Fibroblast of skin of abdomen (primary cell): ENCODE data around the gene GPANK1. TPM values are rescaled to one million over a fixed set of nuclear protein-coding genes. Genes with fewer than 3 reads are reported as not detected.
"Not testable (repeated sequence)": the region's sequence is repeated elsewhere in the genome, so short reads cannot be mapped to it uniquely, and the experiment has no call there.

Experiments used
- DNase-seq: peaks from one replicate; pipeline ENCODE4 v3.0.0-alpha.2; 2013
- polyA plus RNA-seq, 2 experiments: library from polyadenylated mRNA; unstranded; fragments of 120-200 nt; gene quantifications; one replicate each; pipeline ENCODE4 v1.2.1, GENCODE V29; 2013; ENCODE audit not compliant: insufficient read length in 2 of 2

Gene GPANK1
- polyA plus RNA-seq (2013, experiment 1 of 2; ENCODE audit: insufficient read length), result 14.8 TPM
- polyA plus RNA-seq (2013, experiment 2 of 2; ENCODE audit: insufficient read length), result 14.8 TPM

GRCh38 chr6:31664790-31665500, at the start of gene GPANK1:
GPANK1 (minus strand) TSS chr6:31664997; CDS start chr6:31664478, 519 bp downstream.
- peak; percentile 94 for DNase-seq

GRCh38 chr6:31713991-31714684, 49.3 kb upstream of the GPANK1 start:
- no peak for DNase-seq

- DNase-seq, result no peak
These were observed 48.7 kb upstream of the GPANK1 start for GRCh38 chr6:31713465-31713864.

GRCh38 chr6:31712296-31712695, 47.5 kb upstream of the GPANK1 start:
- DNase-seq, result no peak

- DNase-seq, result no peak
These were observed 46.4 kb upstream of the GPANK1 start for GRCh38 chr6:31711233-31711632.

- no peak for DNase-seq
These were observed 45.9 kb upstream of the GPANK1 start for GRCh38 chr6:31710523-31711219.

- not testable (repeated sequence) for DNase-seq
These were observed 44.4 kb upstream of the GPANK1 start for GRCh38 chr6:31709157-31709556.

- no peak for DNase-seq
These were observed 43.4 kb upstream of the GPANK1 start for GRCh38 chr6:31708224-31708623.

GRCh38 chr6:31707701-31708100, 42.9 kb upstream of the GPANK1 start:
- DNase-seq, result no peak

- DNase-seq, result no peak
These were observed 41.8 kb upstream of the GPANK1 start, which contains the start of gene LY6G6F for GRCh38 chr6:31706599-31706998. LY6G6F (plus strand) TSS chr6:31706866; CDS start chr6:31706907, 41 bp downstream.

- DNase-seq, result no peak
These were observed 41.1 kb upstream of the GPANK1 start for GRCh38 chr6:31705931-31706330.

GRCh38 chr6:31702819-31703716, 38.3 kb upstream of the GPANK1 start, which contains the start of gene ABHD16A:
ABHD16A (minus strand) TSS chr6:31703324; CDS start chr6:31703281, 43 bp downstream.
- peak; percentile 99 for DNase-seq

- DNase-seq, result no peak
These were observed 37.6 kb upstream of the GPANK1 start for GRCh38 chr6:31702405-31702818.

GRCh38 chr6:31701666-31702404, 37.0 kb upstream of the GPANK1 start:
- DNase-seq, result no peak

- no peak for DNase-seq
These were observed 36.1 kb upstream of the GPANK1 start for GRCh38 chr6:31700740-31701401.

GRCh38 chr6:31697555-31697954, 32.8 kb upstream of the GPANK1 start:
- DNase-seq, result no peak

- DNase-seq, result no peak
These were observed 28.7 kb upstream of the GPANK1 start for GRCh38 chr6:31693535-31693934.

- DNase-seq, result no peak
These were observed 28.1 kb upstream of the GPANK1 start for GRCh38 chr6:31692886-31693285.

GRCh38 chr6:31692353-31692752, 27.6 kb upstream of the GPANK1 start:
- DNase-seq, result no peak

- no peak for DNase-seq
These were observed 26.8 kb upstream of the GPANK1 start for GRCh38 chr6:31691564-31692108.
